Fibroblast of lung (primary cell): ENCODE data around the gene SRPK2. TPM values are rescaled to one million over a fixed set of nuclear protein-coding genes. Genes with fewer than 3 reads are reported as not detected.

Experiments
- DNase-seq, 2 donors: peaks; one replicate each; pipeline versions ENCODE4 v3.0.0 to v3.0.0-alpha.2; 2010; ENCODE audit warnings: low read depth in 2 of 2
- H2AFZ ChIP-seq: 2 replicates; pipeline ENCODE4 v1.5.1; 2012; ENCODE audit warnings: low read length, control low read depth, inconsistent platforms
- H3K27ac ChIP-seq: 2 replicates; pipeline ENCODE4 v1.5.1; 2011; ENCODE audit warnings: low read length, control low read depth; ENCODE audit not compliant: insufficient read depth
- H3K27me3 ChIP-seq: 2 replicates; pipeline ENCODE4 v1.5.1; 2011; ENCODE audit warnings: mild to moderate bottlenecking, low read length; ENCODE audit not compliant: control insufficient read depth, insufficient read depth
- H3K36me3 ChIP-seq: 2 replicates; pipeline ENCODE4 v1.5.1; 2011; ENCODE audit warnings: low read length; ENCODE audit not compliant: control insufficient read depth, insufficient read depth
- H3K4me1 ChIP-seq: 2 replicates; pipeline ENCODE4 v1.5.1; 2011; ENCODE audit warnings: low read length; ENCODE audit not compliant: control insufficient read depth, insufficient read depth; ENCODE audit errors: extremely low read depth
- H3K4me2 ChIP-seq: 2 replicates; pipeline ENCODE4 v1.5.1; 2011; ENCODE audit warnings: low read length, control low read depth; ENCODE audit not compliant: insufficient read depth; ENCODE audit errors: extremely low read depth
- H3K4me3 ChIP-seq, 4 experiments: fragments of 200-600 bp in 1 of 4; sonication (generic) in 1 of 4; replicated peaks in 1 of 4; 2 replicates each; pipeline ENCODE4 v1.5.1; 2011 to 2016; ENCODE audit warnings: low read length in 4 of 4, low read depth in 3 of 4, mild to moderate bottlenecking in 3 of 4, control low read depth in 2 of 4, inconsistent platforms in 1 of 4, mixed read lengths in 1 of 4; ENCODE audit not compliant: insufficient read depth in 1 of 4; ENCODE audit errors: control extremely low read depth in 1 of 4
- H3K79me2 ChIP-seq: 2 replicates; pipeline ENCODE4 v1.5.1; 2012; ENCODE audit warnings: mild to moderate bottlenecking, low read length, inconsistent platforms; ENCODE audit not compliant: control insufficient read depth, insufficient read depth
- H3K9ac ChIP-seq: 2 replicates; pipeline ENCODE4 v1.5.1; 2011; ENCODE audit warnings: mild to moderate bottlenecking, low read length, control low read depth; ENCODE audit not compliant: insufficient read depth
- H3K9me3 ChIP-seq: 2 replicates; pipeline ENCODE4 v1.5.1; 2012; ENCODE audit warnings: low read depth, low read length; ENCODE audit not compliant: control insufficient read depth, insufficient read depth
- H4K20me1 ChIP-seq: 2 replicates; pipeline ENCODE4 v1.5.1; 2011; ENCODE audit warnings: low read length; ENCODE audit not compliant: control insufficient read depth, insufficient read depth; ENCODE audit errors: extremely low read depth
- CTCF ChIP-seq, 2 donors: IDR thresholded peaks in 1 of 2; conservative IDR thresholded peaks in 1 of 2; 1 replicate in 1 of 2; 2 replicates in 1 of 2; pipeline ENCODE4 v1.5.1; 2011 to 2012; ENCODE audit warnings: low read length in 2 of 2, control low read depth in 1 of 2, inconsistent platforms in 1 of 2, low read depth in 1 of 2, mild to moderate bottlenecking in 1 of 2
- EZH2 ChIP-seq: IDR thresholded peaks from 2 replicates; pipeline ENCODE4 v1.5.1; 2012; ENCODE audit warnings: low read length, control low read depth, mild to moderate bottlenecking; ENCODE audit errors: missing control alignments
- polyA plus RNA-seq, 2 donors: library from polyadenylated mRNA; depleted of rRNA in 1 of 2; stranded (reverse) in 1 of 2; unstranded in 1 of 2; fragments of >200 nt; gene quantifications; 2 replicates each; pipeline ENCODE4 v1.2.1, GENCODE V29; 2011 to 2012; ENCODE audit warnings: missing spikeins in 1 of 2
- total RNA-seq: library from RNA; depleted of rRNA; stranded (reverse); fragments of >200 nt; gene quantifications from 2 replicates; pipeline ENCODE4 v1.2.1, GENCODE V29; 2014

The SRPK2 gene
- total and polyA plus RNA-seq, 2 donors (not counting 1 experiment from before 2014, with no cell fraction given), result 27.8 to 61.8 TPM

- TF ChIP-seq CTCF (conservative IDR thresholded peaks at IDR 0.05 in 1 of 2, IDR thresholded peaks at IDR 0.05 in 1 of 2; ENCODE audit: low read depth in 1 of 2, low read length in 2 of 2) (no peak), EZH2 (no peak)
- DNase-seq, result peak in 1 of 2 donors; percentile 66
- Histone ChIP-seq H3K4me1 (no peaks in the 10 kb centered on the region), H4K20me1 (no peaks in the 10 kb centered on the region), H3K36me3 (no peaks in the 10 kb centered on the region), H2AFZ (no peak overlapping the region), H3K27me3 (no peaks in the 10 kb centered on the region), H3K79me2 (peaks cover 5% of the 10 kb centered on the region), H3K4me3 (no peak overlapping the region), H3K9ac (no peak overlapping the region), H3K9me3 (no peaks in the 10 kb centered on the region), H3K4me2 (no peak overlapping the region), H3K27ac (no peak overlapping the region)
Observed at GRCh38 chr7:105249216-105249615, 139.5 kb downstream of the SRPK2 start.

GRCh38 chr7:105246679-105247078, 142.0 kb downstream of the SRPK2 start:
- Histone ChIP-seq H3K9me3 (no peaks in the 10 kb centered on the region), H3K9ac (no peak overlapping the region), H3K4me1 (no peaks in the 10 kb centered on the region), H2AFZ (no peak overlapping the region), H4K20me1 (no peaks in the 10 kb centered on the region), H3K4me3 (no peak overlapping the region), H3K4me2 (no peak overlapping the region), H3K27me3 (no peaks in the 10 kb centered on the region), H3K36me3 (no peaks in the 10 kb centered on the region), H3K27ac (no peak overlapping the region), H3K79me2 (peaks cover 2% of the 10 kb centered on the region)
- no peak for DNase-seq
- TF ChIP-seq EZH2 (no peak), CTCF (conservative IDR thresholded peaks at IDR 0.05 in 1 of 2, IDR thresholded peaks at IDR 0.05 in 1 of 2; ENCODE audit: low read depth in 1 of 2, low read length in 2 of 2) (no peak)

GRCh38 chr7:105246256-105246655, 142.5 kb downstream of the SRPK2 start:
- H3K4me1 ChIP-seq, result no peaks in the 10 kb centered on the region
- H4K20me1 ChIP-seq, result no peaks in the 10 kb centered on the region
- no peak overlapping the region for H2AFZ ChIP-seq
- no peaks in the 10 kb centered on the region for H3K27me3 ChIP-seq
- H3K9ac ChIP-seq, result no peak overlapping the region
- no peak overlapping the region for H3K4me3 ChIP-seq
- peaks cover 2% of the 10 kb centered on the region for H3K79me2 ChIP-seq
- no peaks in the 10 kb centered on the region for H3K9me3 ChIP-seq
- TF ChIP-seq EZH2 (no peak), CTCF (conservative IDR thresholded peaks at IDR 0.05 in 1 of 2, IDR thresholded peaks at IDR 0.05 in 1 of 2; ENCODE audit: low read depth in 1 of 2, low read length in 2 of 2) (no peak)
- no peaks in the 10 kb centered on the region for H3K36me3 ChIP-seq
- DNase-seq, result no peak
- H3K4me2 ChIP-seq, result no peak overlapping the region
- H3K27ac ChIP-seq, result no peak overlapping the region
